DND-41 (cell line): ENCODE measurements around the gene EEIG1.

Source experiments
- ATAC-seq: fragments of 200-7000 bp; cut with Tn5 transposase; 3 replicates; pipeline ENCODE4 v1.9.1; 2021; ENCODE audit warnings: low read depth; ENCODE audit not compliant: insufficient read depth
- DNase-seq: peaks from one replicate; pipeline ENCODE4 v3.0.0-alpha.2; 2020
- H2AFZ ChIP-seq: 2 replicates; pipeline ENCODE4 v1.6.0; 2012; ENCODE audit warnings: low read depth, low read length
- H3K27ac ChIP-seq: 2 replicates; pipeline ENCODE4 v1.5.1; 2012; ENCODE audit warnings: low read length, inconsistent platforms
- H3K27me3 ChIP-seq: fragments of 200-600 bp; sonication (generic); 2 replicates; pipeline ENCODE4 v1.6.0; 2012; ENCODE audit warnings: low read length, mild to moderate bottlenecking, inconsistent platforms; ENCODE audit not compliant: insufficient read depth, poor library complexity
- H3K36me3 ChIP-seq: 2 replicates; pipeline ENCODE4 v1.5.1; 2012; ENCODE audit warnings: low read length, inconsistent platforms; ENCODE audit not compliant: insufficient read depth
- H3K4me1 ChIP-seq: 2 replicates; pipeline ENCODE4 v1.5.1; 2012; ENCODE audit warnings: mild to moderate bottlenecking, low read length; ENCODE audit not compliant: insufficient read depth
- H3K4me2 ChIP-seq: 2 replicates; pipeline ENCODE4 v1.6.0; 2012; ENCODE audit warnings: mild to moderate bottlenecking, moderate library complexity, low read length, inconsistent platforms; ENCODE audit not compliant: insufficient read depth
- H3K4me3 ChIP-seq, 2 experiments: fragments of 200-600 bp in 1 of 2; shearing (Covaris generic) in 1 of 2; 2 replicates each; pipeline ENCODE4 v1.5.1; 2012 to 2016; ENCODE audit warnings: inconsistent platforms in 2 of 2, low read length in 2 of 2, mild to moderate bottlenecking in 2 of 2, low read depth in 1 of 2, moderate library complexity in 1 of 2
- H3K79me2 ChIP-seq: 2 replicates; pipeline ENCODE4 v1.6.0; 2012; ENCODE audit warnings: low read length, inconsistent platforms; ENCODE audit not compliant: insufficient read depth
- H3K9ac ChIP-seq: 2 replicates; pipeline ENCODE4 v1.6.0; 2012; ENCODE audit warnings: low read depth, mild to moderate bottlenecking, inconsistent platforms, low read length, moderate library complexity
- H3K9me3 ChIP-seq: 2 replicates; pipeline ENCODE4 v1.5.1; 2012; ENCODE audit warnings: low read length, moderate library complexity, mild to moderate bottlenecking, inconsistent platforms; ENCODE audit not compliant: insufficient read depth, severe bottlenecking
- H4K20me1 ChIP-seq: 2 replicates; pipeline ENCODE4 v1.6.0; 2012; ENCODE audit warnings: low read length; ENCODE audit not compliant: insufficient read depth
- CTCF ChIP-seq: IDR thresholded peaks from 2 replicates; pipeline ENCODE4 v1.5.1; 2012; ENCODE audit warnings: borderline replicate concordance, low read length, moderate library complexity, mild to moderate bottlenecking; ENCODE audit not compliant: poor library complexity, severe bottlenecking; ENCODE audit errors: extremely low read depth
- EZH2 ChIP-seq: IDR thresholded peaks from 3 replicates; pipeline ENCODE4 v1.6.1; 2012; ENCODE audit warnings: borderline replicate concordance, low read depth, mild to moderate bottlenecking, moderate library complexity, low read length, inconsistent platforms; ENCODE audit not compliant: severe bottlenecking

EEIG1 gene

GRCh38 chr9:127975376-127976315 is 5.1 kb downstream of the EEIG1 start:
- Histone ChIP-seq H3K36me3 (no peaks in the 10 kb centered on the region), H3K27ac (no peak overlapping the region; the same call in 1 of the 2 replicates), H3K9ac (no peak overlapping the region), H3K4me3 (no peak overlapping the region), H3K27me3 (no peaks in the 10 kb centered on the region), H3K79me2 (peaks cover 36% of the 10 kb centered on the region), H3K4me2 (peak overlapping the region; percentile 31), H2AFZ (no peak overlapping the region), H3K9me3 (no peaks in the 10 kb centered on the region), H3K4me1 (peaks cover 41% of the 10 kb centered on the region), H4K20me1 (peaks cover 64% of the 10 kb centered on the region)
- DNase-seq, result no peak
- TF ChIP-seq EZH2 (no peak), CTCF (no peak)
- no peak for ATAC-seq

- no peak for TF ChIP-seq EZH2
- TF ChIP-seq CTCF, result no peak
- Histone ChIP-seq H3K4me3 (no peak overlapping the region), H4K20me1 (peaks cover 65% of the 10 kb centered on the region), H3K27ac (no peak overlapping the region), H3K27me3 (no peaks in the 10 kb centered on the region), H3K4me1 (peaks cover 36% of the 10 kb centered on the region), H3K79me2 (peaks cover 33% of the 10 kb centered on the region), H3K9me3 (no peaks in the 10 kb centered on the region), H2AFZ (no peak overlapping the region), H3K36me3 (no peaks in the 10 kb centered on the region), H3K9ac (no peak overlapping the region), H3K4me2 (no peak overlapping the region)
- no peak for ATAC-seq
- DNase-seq, result no peak
Observed at GRCh38 chr9:127974769-127975261, 6.0 kb downstream of the EEIG1 start.

GRCh38 chr9:127974001-127974768 is 6.6 kb downstream of the EEIG1 start:
- peaks cover 30% of the 10 kb centered on the region for H3K4me1 ChIP-seq
- H4K20me1 ChIP-seq, result peaks cover 67% of the 10 kb centered on the region
- no peak for ATAC-seq
- no peak overlapping the region for H3K9ac ChIP-seq
- H3K27me3 ChIP-seq, result no peaks in the 10 kb centered on the region
- peaks cover 28% of the 10 kb centered on the region for H3K79me2 ChIP-seq
- no peak overlapping the region for H3K4me3 ChIP-seq
- no peaks in the 10 kb centered on the region for H3K36me3 ChIP-seq
- H3K9me3 ChIP-seq, result no peaks in the 10 kb centered on the region
- TF ChIP-seq EZH2 (no peak), CTCF (no peak)
- no peak for DNase-seq
- H2AFZ ChIP-seq, result no peak overlapping the region
- no peak overlapping the region for H3K4me2 ChIP-seq
- no peak overlapping the region for H3K27ac ChIP-seq
